ENCODE data around the gene NEK1. TPM values are rescaled to one million over a fixed set of nuclear protein-coding genes. Genes with fewer than 3 reads are reported as not detected.
A peak's percentile ranks its signal among the peaks of the same experiment; 100 is the strongest.

NEK1 gene
- total RNA-seq, 2 donors from 2014 or later, result 10.4 to 13.8 TPM

DNA sequence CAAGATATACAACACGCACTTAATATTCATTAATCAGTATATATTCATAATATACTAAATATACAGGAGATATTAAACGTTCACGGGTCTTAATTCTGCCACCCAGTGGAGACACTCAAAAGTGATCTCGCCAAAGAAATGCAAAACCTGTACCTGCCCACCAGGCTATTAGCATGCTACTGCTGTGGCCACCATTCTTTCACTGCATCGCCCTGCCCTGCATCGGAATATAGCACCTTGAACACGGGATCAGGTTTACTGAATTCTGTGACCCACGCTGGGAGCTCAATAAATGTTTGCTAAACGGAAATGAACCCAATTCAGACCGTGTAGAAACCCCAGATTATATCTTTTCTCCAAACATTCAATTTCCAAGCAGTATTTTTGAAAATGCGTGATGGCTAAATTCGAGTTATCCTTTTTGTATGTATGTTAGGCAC, 7.2 kb upstream of the NEK1 start:
- Mint-ChIP-seq H3K4me1 (peaks cover 36% of the 10 kb centered on the region), H3K4me3 (peak overlapping the region; percentile 96), H3K36me3 (ENCODE audit: low read depth) (peaks cover 6% of the 10 kb centered on the region), H3K27ac (peak overlapping the region; percentile 99), H3K9me3 (no peaks in the 10 kb centered on the region), H3K27me3 (no peaks in the 10 kb centered on the region)
- ATAC-seq (replicated peaks), result peak; percentile 13

DNA sequence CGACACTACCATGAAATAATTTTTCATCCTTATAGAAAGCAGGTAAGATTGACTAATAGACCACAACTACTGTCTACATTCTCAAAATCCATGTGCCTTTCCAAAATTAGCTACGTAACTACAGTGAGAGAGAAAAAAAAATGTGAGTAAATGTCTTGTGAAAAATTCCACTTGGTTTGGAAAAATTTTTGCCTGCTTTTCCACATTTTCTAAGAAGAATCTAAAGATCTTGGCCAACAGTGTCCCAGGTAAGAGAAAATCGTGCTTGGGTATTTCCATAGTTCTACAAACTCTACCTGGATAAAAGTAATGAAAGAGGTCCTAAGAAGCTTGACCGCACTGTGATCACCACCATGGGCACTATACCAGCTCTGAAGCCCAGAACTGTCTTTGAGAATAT, 6.6 kb upstream of the NEK1 start:
- H3K4me1 Mint-ChIP-seq, result peaks cover 36% of the 10 kb centered on the region

GRCh38 chr4:169618286-169618685, 5.9 kb upstream of the NEK1 start:
- Mint-ChIP-seq H3K9me3 (no peaks in the 10 kb centered on the region), H3K27ac (peak overlapping the region; percentile 99), H3K4me1 (peaks cover 30% of the 10 kb centered on the region), H3K4me3 (peak overlapping the region; percentile 96), H3K36me3 (ENCODE audit: low read depth) (peaks cover 6% of the 10 kb centered on the region), H3K27me3 (no peaks in the 10 kb centered on the region)
- ATAC-seq (replicated peaks), result no peak

More for the DNA sequence above, 6.6 kb upstream of the NEK1 start:
- peak overlapping the region; percentile 99 for H3K27ac Mint-ChIP-seq
- no peak for ATAC-seq (replicated peaks)
- no peaks in the 10 kb centered on the region for H3K9me3 Mint-ChIP-seq
- H3K27me3 Mint-ChIP-seq, result no peaks in the 10 kb centered on the region
- H3K36me3 Mint-ChIP-seq (ENCODE audit: low read depth), result peaks cover 6% of the 10 kb centered on the region
- peak overlapping the region; percentile 96 for H3K4me3 Mint-ChIP-seq

- Mint-ChIP-seq H3K4me3 (peak overlapping the region; percentile 31), H3K27ac (peak overlapping the region; percentile 90), H3K27me3 (no peaks in the 10 kb centered on the region), H3K36me3 (ENCODE audit: low read depth) (peaks cover 7% of the 10 kb centered on the region), H3K4me1 (peaks cover 28% of the 10 kb centered on the region), H3K9me3 (no peaks in the 10 kb centered on the region)
- ATAC-seq (replicated peaks), result no peak
Measured at GRCh38 chr4:169617306-169617705, 4.9 kb upstream of the NEK1 start.

- ATAC-seq (replicated peaks), result no peak
- Mint-ChIP-seq H3K9me3 (no peaks in the 10 kb centered on the region), H3K4me1 (peaks cover 28% of the 10 kb centered on the region), H3K27ac (peak overlapping the region; percentile 90), H3K4me3 (peak overlapping the region; percentile 31), H3K27me3 (no peaks in the 10 kb centered on the region), H3K36me3 (ENCODE audit: low read depth) (peaks cover 11% of the 10 kb centered on the region)
Measured at GRCh38 chr4:169616846-169617245, 4.5 kb upstream of the NEK1 start.

DNA sequence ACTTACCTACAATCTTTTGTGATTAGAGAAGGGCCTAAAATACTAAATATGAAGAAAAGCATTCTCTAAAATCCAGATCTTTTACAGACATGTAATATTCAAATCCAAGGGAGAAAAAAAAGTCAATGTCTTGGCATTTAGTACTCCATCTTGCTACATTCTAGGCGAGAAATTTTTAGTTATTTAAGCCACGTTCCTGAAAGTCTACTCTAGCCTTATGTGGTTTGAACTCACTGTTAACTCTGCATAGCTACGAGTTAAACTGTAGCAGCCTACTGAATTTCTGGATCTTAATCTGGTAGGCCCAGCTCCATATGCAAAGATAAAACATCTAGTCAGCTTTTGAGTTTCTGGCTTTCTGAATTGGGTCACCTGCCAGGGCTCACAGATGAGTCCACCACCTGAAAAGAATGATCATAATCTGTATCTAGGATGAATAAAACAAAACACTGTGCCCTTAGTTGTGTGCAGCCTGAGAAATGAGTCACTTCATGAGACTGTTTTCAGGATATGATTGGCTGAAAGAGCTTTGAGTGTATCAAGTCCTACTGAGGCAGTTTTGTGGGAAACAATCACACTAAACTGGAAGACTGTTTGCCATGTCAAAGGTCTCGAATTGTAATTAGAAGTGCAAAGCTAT, 3.2 kb upstream of the NEK1 start:
- no peaks in the 10 kb centered on the region for H3K27me3 Mint-ChIP-seq
- H3K27ac Mint-ChIP-seq, result peak overlapping the region; percentile 90
- peak; percentile 51 for ATAC-seq (replicated peaks)
- H3K9me3 Mint-ChIP-seq, result no peaks in the 10 kb centered on the region
- peaks cover 36% of the 10 kb centered on the region for H3K4me1 Mint-ChIP-seq
- peaks cover 8% of the 10 kb centered on the region for H3K36me3 Mint-ChIP-seq (ENCODE audit: low read depth)
- peak overlapping the region; percentile 62 for H3K4me3 Mint-ChIP-seq

DNA sequence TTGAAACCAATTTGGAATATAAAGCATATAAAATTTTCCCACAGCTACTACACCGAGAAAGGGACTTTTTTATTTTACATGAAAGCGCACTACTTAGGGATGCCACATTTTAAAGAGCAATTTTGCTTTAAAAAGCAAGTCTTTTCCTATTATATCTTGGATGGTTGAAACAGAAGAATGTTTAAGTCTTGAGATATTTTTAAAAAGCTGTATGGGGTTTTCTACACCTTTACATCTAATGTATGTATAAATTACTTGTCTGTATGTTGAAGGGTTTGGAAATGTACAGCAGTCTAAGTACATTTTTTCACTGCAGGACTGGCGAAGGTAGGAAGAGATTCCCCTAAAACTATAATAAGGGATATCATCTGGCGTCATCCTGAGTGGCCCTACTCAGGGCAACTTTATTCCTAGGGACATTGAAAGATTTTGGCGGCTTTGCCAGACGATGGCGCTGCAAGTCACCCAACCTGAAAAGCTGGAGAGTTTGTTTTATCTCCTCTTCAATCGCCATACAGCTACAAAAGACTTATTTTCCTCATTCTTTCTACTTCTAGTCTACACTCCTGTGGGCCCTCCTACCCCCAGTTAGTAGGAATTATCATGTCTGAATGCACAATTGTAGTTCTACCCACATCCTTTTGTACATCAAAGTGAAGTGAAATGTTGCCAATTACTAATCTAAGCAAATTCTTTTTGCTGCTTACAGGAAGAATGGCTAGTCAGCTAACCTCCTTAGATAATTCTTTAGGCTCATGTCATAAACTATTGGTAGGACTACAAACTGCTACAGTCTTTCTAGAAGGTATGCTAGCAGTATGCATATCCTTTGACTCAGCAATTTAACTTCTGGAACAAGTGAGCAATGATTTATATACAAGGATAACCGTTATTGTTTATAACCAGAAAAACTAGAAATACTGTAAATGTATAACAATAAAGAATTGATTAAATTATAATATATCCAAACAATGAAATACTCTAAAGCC, 782 bp upstream of the NEK1 start:
- H3K4me3 Mint-ChIP-seq, result peak overlapping the region; percentile 96
- H3K27me3 Mint-ChIP-seq, result no peaks in the 10 kb centered on the region
- peaks cover 23% of the 10 kb centered on the region for H3K4me1 Mint-ChIP-seq

DNA sequence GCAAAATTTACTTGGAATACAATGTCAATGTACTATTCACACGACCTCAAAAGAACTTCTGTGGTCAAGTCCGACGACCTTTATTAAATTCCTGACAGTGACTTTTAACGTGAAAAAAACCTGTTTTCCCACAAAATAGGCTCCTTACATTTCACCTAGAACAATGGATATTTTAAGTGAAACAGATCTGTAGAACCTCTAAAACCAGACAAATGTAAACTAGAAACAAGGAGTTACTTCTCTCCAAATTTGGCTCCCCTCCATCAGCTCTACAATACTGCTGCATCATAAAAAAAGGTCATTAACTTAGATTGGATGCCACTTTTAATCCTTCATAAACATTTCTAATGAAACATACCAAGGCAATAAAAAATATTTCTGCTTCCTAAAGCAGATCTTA, 1.2 kb downstream of the NEK1 start:
- Mint-ChIP-seq H3K27me3 (no peaks in the 10 kb centered on the region), H3K27ac (peak overlapping the region; percentile 97), H3K36me3 (ENCODE audit: low read depth) (peaks cover 12% of the 10 kb centered on the region), H3K4me1 (peaks cover 26% of the 10 kb centered on the region), H3K9me3 (no peaks in the 10 kb centered on the region), H3K4me3 (peak overlapping the region; percentile 96)
- no peak for ATAC-seq (replicated peaks)

More for the DNA sequence above, 782 bp upstream of the NEK1 start:
- ATAC-seq (replicated peaks), result peak; percentile 41
- no peaks in the 10 kb centered on the region for H3K9me3 Mint-ChIP-seq
- H3K27ac Mint-ChIP-seq, result peak overlapping the region; percentile 97
- H3K36me3 Mint-ChIP-seq (ENCODE audit: low read depth), result peaks cover 4% of the 10 kb centered on the region

DNA sequence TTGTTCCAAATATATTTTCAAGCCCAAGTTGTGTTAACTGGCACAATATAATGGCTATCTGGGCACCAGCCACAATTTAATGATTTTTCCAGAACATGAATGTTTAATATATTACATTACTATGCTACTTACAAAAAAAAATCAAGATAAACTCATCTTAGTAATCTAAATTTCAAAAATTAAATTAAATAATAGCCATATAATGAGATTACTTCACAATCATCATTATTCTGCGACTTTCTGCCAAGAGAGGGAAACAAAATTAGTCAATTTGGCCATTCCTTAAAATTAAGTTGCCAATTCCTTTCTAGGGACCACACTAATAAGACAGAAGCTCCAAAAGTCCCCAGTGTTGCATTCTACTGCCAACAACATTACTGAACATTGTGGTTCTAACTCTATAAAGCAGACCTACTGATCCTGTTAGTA, 7.5 kb downstream of the NEK1 start:
- Mint-ChIP-seq H3K36me3 (ENCODE audit: low read depth) (peaks cover 34% of the 10 kb centered on the region), H3K27me3 (no peaks in the 10 kb centered on the region), H3K4me3 (peak overlapping the region; percentile 31), H3K27ac (peak overlapping the region; percentile 77), H3K9me3 (no peaks in the 10 kb centered on the region), H3K4me1 (peaks cover 15% of the 10 kb centered on the region)
- no peak for ATAC-seq (replicated peaks)

- Mint-ChIP-seq H3K27ac (peak overlapping the region; percentile 77), H3K27me3 (no peaks in the 10 kb centered on the region), H3K4me3 (peak overlapping the region; percentile 31), H3K36me3 (ENCODE audit: low read depth) (peaks cover 36% of the 10 kb centered on the region), H3K9me3 (no peaks in the 10 kb centered on the region), H3K4me1 (peaks cover 15% of the 10 kb centered on the region)
- ATAC-seq (replicated peaks), result peak; percentile 99
Measured at GRCh38 chr4:169604131-169604900, 8.1 kb downstream of the NEK1 start.

DNA sequence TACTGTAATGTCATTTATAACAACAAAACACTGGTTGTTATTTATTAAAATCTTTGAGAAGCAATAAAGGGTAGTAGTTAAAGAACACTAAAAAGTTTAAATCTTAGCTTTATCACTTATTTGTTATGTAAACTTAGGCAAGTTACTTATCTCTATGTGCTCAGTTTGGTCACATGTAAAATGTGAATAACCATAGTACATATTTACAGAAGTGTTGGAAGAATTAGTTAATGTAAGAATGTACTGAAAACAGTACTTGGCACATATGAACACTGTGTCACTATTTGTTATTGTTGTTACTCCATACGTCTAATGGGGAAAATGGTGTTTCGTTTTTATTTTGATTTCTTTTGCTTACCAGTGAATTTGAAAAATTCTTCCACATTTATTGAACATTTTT, 9.1 kb downstream of the NEK1 start:
- Mint-ChIP-seq H3K27ac (no peak overlapping the region), H3K27me3 (no peaks in the 10 kb centered on the region), H3K4me1 (peaks cover 15% of the 10 kb centered on the region), H3K4me3 (no peak overlapping the region), H3K9me3 (no peaks in the 10 kb centered on the region), H3K36me3 (ENCODE audit: low read depth) (peaks cover 42% of the 10 kb centered on the region)
- ATAC-seq (replicated peaks), result no peak

DNA sequence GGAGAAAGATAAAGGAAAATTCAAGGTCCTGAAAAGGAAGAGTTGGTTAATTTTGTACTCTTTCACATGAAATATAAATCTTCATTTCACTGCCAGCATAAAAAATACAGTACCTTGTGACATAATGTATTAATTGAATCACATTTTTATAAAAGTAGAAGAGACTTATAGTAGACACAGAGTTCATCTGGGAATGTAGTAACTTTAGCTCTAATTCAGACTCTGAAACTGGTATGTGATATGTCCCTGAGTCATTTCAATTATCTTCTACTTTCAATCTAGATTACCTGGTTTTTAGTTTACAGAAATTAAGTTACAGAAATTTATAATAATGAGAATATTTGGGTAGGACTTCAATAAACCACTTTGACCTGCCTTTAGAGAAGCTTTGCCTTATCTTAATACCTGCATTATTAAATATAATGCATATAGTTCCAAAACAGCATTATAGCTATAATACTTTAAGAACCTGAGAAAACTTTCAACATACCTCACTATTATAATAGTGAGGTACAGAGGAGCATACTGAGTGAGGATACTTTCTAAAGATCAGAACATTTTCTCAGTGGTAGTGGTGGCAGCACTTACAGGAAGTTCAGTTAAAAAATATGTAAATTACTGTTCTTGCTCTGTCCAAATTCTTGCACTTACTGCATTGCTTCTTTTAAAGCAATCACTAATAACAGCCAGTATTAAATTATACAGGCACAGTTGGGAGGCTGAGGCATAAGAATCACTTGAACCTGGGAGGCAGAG, 11.2 kb downstream of the NEK1 start:
- no peaks in the 10 kb centered on the region for H3K27me3 Mint-ChIP-seq
- no peak for ATAC-seq (replicated peaks)
- H3K4me1 Mint-ChIP-seq, result peaks cover 6% of the 10 kb centered on the region
- H3K4me3 Mint-ChIP-seq, result no peak overlapping the region
- no peak overlapping the region for H3K27ac Mint-ChIP-seq
- peaks cover 53% of the 10 kb centered on the region for H3K36me3 Mint-ChIP-seq (ENCODE audit: low read depth)
- H3K9me3 Mint-ChIP-seq, result no peaks in the 10 kb centered on the region

DNA sequence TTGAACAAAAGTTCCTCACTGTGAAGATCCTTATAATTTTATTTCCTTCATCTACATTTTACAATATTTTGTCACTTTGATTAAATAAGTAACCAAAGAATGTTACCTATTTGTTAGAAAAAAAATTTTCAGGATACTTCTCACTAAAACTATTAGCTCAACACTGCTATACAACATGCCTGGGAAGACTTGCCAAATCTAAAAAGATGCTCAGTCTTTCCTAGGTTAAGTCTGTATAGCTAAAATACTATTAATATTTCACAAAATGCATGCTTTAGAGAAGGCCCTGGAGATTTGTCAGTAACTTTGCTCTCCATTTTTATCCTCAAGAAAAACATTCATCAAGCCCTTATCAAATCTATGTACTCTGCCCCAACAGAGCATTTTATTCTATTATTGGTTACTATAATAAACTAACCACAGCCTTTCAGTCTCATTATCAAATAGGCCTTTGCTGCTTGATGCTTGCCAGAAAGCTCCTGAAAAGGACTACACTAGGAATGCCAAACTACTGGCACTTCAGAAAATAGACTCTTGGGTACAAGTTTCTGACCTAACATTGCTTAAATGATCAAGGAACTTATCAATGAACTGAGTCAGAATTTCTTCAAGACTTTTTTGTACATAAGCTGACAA, 17.7 kb downstream of the NEK1 start:
- Mint-ChIP-seq H3K36me3 (ENCODE audit: low read depth) (peaks cover 47% of the 10 kb centered on the region), H3K27ac (no peak overlapping the region), H3K4me1 (no peaks in the 10 kb centered on the region), H3K4me3 (no peak overlapping the region), H3K9me3 (no peaks in the 10 kb centered on the region), H3K27me3 (no peaks in the 10 kb centered on the region)
- ATAC-seq (replicated peaks), result no peak
